Measurements from ENCODE around the gene CCDC40. TPM values are rescaled to one million over a fixed set of nuclear protein-coding genes. Genes with fewer than 3 reads are reported as not detected.
A peak's percentile ranks its signal among the peaks of the same experiment; 100 is the strongest.
"Not testable (repeated sequence)": the region's sequence is repeated elsewhere in the genome, so short reads cannot be mapped to it uniquely, and the experiment has no call there.

The CCDC40 gene
- total RNA-seq, 1 donor from 2014 or later: not detected

DNA sequence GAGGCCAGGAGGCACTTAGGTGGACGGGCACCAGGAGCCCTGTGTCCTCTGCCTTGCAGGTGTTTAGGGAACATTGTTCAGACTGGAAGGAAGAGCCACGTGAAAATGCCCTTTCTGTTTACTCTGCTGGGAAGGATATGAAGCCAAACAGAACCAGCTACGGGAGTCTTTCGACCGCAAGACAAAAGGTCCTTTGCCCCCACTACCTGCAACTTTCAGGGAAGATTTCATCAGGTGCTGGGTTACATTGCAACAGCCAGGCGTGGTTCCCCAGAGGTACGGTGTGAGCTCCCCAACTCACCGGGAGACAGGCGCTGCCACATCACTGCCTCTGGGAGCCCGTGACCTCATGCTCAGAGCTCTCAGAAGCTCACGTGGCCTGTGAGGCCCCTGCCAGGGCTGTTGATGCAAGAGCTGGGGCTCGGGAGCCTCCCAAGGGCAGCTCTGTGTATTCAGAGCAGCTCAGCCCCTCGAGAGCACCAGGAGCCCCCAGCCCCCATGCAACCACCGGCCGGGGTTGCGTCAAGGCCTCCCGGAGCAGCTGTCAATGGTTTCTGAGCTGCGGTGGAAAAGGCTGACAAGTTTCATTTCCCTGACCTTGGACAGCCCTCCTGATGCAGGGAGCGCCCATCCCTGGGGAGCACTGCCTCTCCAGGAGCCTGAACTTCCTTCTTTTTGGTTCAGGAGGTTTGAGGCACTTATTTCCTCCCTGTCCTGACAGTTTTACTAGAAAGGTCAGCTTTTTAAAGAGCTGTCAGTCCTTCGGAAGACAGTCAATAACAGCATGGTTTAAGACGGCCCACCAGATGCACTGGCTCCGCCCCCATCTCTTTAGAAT is 42.8 kb upstream of the CCDC40 start:
- Mint-ChIP-seq H3K4me1 (ENCODE audit: low read depth) (peaks cover 41% of the 10 kb centered on the region), H3K4me3 (ENCODE audit: low read depth) (peak overlapping the region; percentile 63), H3K27ac (peak overlapping the region; percentile 52), H3K27me3 (ENCODE audit: low read depth) (peaks cover 5% of the 10 kb centered on the region), H3K9me3 (no peaks in the 10 kb centered on the region), H3K36me3 (ENCODE audit: low read depth) (no peaks in the 10 kb centered on the region)
- DNase-seq (ENCODE audit: low spot score): peak; percentile 26
- intact Hi-C loops (cut with micrococcal nuclease): loop anchor here (5.0 to 10.0 kb wide), 3 partner anchors 151 to 249 kb away; partner anchors contain the start of gene CBX8

DNA sequence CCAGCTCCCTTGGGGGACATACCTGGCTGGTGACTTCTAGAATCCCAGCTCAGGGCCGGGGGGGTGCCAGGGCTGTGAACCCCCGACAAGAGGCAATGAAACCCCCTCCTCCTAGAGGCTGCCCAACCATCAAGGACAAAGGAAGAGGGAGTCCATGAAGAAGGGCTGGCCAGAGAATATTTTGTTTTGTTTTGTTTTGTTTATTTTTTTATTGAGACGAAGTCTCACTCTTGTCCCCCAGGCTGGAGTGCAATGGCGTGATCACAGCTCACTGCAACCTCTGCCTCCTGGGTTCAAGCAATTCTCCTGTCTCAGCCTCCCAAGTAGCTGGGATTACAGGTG is 42.2 kb upstream of the CCDC40 start:
- not testable (repeated sequence) for H3K27me3 Mint-ChIP-seq (ENCODE audit: low read depth); DNase-seq (ENCODE audit: low spot score); H3K4me3 Mint-ChIP-seq (ENCODE audit: low read depth); H3K9me3 Mint-ChIP-seq; H3K27ac Mint-ChIP-seq; H3K36me3 Mint-ChIP-seq (ENCODE audit: low read depth)
- H3K4me1 Mint-ChIP-seq (ENCODE audit: low read depth): peaks cover 42% of the 10 kb centered on the region
- intact Hi-C loops (cut with micrococcal nuclease): loop anchor here (5.0 to 10.0 kb wide), 3 partner anchors 152 to 249 kb away; partner anchors contain the start of gene CBX8

DNA sequence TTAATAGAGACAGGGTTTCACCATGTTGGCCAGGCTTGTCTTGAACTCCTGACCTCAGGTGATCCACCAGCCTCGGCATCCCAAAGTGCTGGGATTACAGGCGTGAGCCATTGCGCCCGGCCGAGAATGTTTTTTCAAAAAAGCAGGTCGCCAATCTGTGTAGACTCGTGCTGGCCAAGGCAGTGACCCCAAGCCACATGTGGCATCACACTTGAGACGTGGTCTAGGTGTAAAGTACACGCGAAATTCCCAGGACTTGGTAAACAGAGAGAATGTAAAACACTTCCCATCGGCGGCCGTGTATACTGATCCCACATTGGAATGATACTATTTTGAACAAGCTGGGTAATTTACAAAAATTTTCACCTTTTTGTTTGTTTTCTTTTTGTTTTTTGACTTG is 41.8 kb upstream of the CCDC40 start:
- H3K4me3 Mint-ChIP-seq (ENCODE audit: low read depth): no peak overlapping the region
- no peaks in the 10 kb centered on the region for H3K9me3 Mint-ChIP-seq
- no peak for DNase-seq (ENCODE audit: low spot score)
- H3K27ac Mint-ChIP-seq: no peak overlapping the region
- H3K4me1 Mint-ChIP-seq (ENCODE audit: low read depth): peaks cover 42% of the 10 kb centered on the region
- intact Hi-C loops (cut with micrococcal nuclease): loop anchor here (5.0 to 10.0 kb wide), 3 partner anchors 152 to 250 kb away; partner anchors contain the start of gene CBX8
- H3K36me3 Mint-ChIP-seq (ENCODE audit: low read depth): no peaks in the 10 kb centered on the region
- H3K27me3 Mint-ChIP-seq (ENCODE audit: low read depth): peaks cover 5% of the 10 kb centered on the region

DNA sequence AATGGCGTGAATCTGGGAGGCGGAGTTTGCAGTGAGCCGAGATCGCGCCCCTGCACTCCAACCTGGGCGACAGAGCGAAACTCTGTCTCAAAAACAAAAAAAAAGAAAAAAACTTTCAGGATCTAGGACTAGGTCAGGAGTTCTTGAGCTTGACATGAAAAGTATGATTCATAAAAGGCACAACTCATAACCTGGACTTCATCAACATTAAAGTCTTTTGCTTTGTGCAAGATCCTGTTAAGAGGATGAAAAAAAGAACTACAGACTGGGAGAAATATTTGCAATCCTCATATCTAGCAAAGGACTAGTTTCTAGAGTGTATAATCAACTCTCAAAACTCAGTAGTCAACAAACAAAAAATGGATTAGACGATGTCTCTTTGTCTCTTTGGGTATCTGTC is 40.7 kb upstream of the CCDC40 start:
- intact Hi-C loops (cut with micrococcal nuclease): loop anchor here (10.0 kb wide), 1 partner anchor 251 kb away; no protein-coding TSS in a partner anchor
- H3K27ac Mint-ChIP-seq: no peak overlapping the region
- H3K4me1 Mint-ChIP-seq (ENCODE audit: low read depth): peaks cover 42% of the 10 kb centered on the region
- no peak overlapping the region for H3K4me3 Mint-ChIP-seq (ENCODE audit: low read depth)
- H3K9me3 Mint-ChIP-seq: no peaks in the 10 kb centered on the region
- no peak for DNase-seq (ENCODE audit: low spot score)
- peaks cover 2% of the 10 kb centered on the region for H3K27me3 Mint-ChIP-seq (ENCODE audit: low read depth)
- H3K36me3 Mint-ChIP-seq (ENCODE audit: low read depth): no peaks in the 10 kb centered on the region

DNA sequence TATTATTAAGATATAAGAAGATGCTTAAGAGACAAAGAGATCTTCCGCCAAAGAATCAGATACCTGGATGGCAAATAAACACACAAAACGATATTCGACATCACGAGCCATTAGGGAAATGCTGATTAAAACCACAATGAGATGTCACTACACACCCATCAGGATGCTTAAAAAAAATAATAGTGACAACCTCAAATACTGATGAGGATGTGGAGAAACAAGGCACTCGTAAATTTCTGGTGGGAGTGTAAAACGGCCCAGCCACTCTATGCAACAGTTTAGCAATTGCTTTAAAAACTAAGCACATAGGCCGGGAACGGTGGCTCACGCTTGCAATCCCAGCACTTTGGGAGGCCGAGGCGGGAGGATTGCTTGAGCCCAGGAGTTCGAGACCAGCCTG is 40.2 kb upstream of the CCDC40 start:
- Mint-ChIP-seq H3K4me3 (ENCODE audit: low read depth) (no peak overlapping the region), H3K27ac (peak overlapping the region; percentile 94), H3K4me1 (ENCODE audit: low read depth) (peaks cover 42% of the 10 kb centered on the region), H3K27me3 (ENCODE audit: low read depth) (no peaks in the 10 kb centered on the region), H3K9me3 (no peaks in the 10 kb centered on the region), H3K36me3 (ENCODE audit: low read depth) (no peaks in the 10 kb centered on the region)
- no peak for DNase-seq (ENCODE audit: low spot score)
- intact Hi-C loops (cut with micrococcal nuclease): loop anchor here (10.0 kb wide), 1 partner anchor 251 kb away; no protein-coding TSS in a partner anchor

DNA sequence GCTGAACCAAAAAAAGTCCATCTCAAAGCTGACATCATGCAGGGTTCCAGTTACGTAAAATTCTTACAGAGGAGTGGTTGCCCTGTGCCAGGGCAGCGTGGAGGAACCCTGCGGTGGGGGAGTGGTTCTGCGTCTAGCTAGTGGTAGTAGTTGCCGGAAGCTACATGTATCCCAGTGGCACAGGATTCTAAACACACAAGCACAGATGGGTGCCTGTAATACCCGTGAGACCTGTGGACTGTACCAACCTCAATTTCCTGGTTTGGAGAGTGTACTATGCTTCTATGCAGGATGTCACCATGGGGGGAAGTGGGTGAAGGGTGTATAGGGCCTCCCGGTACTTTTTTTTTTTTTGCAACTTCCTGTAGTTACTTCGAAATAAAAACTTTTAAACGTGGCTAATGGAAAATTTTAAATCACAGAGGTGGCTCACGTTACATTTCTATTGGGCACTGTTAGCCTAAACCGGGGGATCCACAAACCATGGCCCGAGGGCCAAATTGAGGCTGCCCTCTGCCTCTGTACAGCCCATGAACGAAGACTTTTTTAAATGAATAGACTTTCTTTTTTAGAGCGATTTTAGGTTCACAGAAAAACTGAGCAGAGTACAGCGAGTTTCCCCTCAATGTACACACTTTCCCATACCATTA is 39.3 kb upstream of the CCDC40 start:
- intact Hi-C loops (cut with micrococcal nuclease): loop anchor here (10.0 kb wide), 1 partner anchor 252 kb away; no protein-coding TSS in a partner anchor
- Mint-ChIP-seq H3K36me3 (ENCODE audit: low read depth) (no peaks in the 10 kb centered on the region), H3K4me3 (ENCODE audit: low read depth) (peak overlapping the region; percentile 64), H3K9me3 (no peaks in the 10 kb centered on the region), H3K27me3 (ENCODE audit: low read depth) (no peaks in the 10 kb centered on the region), H3K4me1 (ENCODE audit: low read depth) (peaks cover 41% of the 10 kb centered on the region), H3K27ac (peak overlapping the region; percentile 94)
- peak; percentile 75 for DNase-seq (ENCODE audit: low spot score)

DNA sequence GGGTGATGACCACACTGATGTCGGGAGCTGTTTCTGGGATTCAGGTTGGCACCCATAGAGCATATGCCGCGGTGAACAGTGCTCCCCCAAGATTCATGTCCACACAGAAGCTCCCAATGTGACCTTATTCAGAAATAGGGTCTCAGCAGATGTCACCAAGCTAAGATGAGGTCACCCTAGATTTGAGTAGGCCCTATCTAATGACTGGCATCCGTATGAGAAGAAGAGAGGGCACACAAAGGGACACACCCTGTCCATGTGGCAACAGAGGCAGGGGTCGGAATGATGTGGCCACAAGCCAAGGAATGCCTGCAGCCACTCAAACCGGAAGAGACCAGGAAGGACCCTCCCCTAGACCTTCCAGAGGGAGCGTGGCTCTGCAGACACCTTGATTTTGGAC is 36.3 kb upstream of the CCDC40 start:
- Mint-ChIP-seq H3K4me1 (ENCODE audit: low read depth) (peaks cover 25% of the 10 kb centered on the region), H3K27ac (no peak overlapping the region), H3K4me3 (ENCODE audit: low read depth) (no peak overlapping the region), H3K27me3 (ENCODE audit: low read depth) (no peaks in the 10 kb centered on the region), H3K9me3 (no peaks in the 10 kb centered on the region), H3K36me3 (ENCODE audit: low read depth) (no peaks in the 10 kb centered on the region)
- DNase-seq (ENCODE audit: low spot score): no peak
- intact Hi-C loops (cut with micrococcal nuclease): no loop called here

DNA sequence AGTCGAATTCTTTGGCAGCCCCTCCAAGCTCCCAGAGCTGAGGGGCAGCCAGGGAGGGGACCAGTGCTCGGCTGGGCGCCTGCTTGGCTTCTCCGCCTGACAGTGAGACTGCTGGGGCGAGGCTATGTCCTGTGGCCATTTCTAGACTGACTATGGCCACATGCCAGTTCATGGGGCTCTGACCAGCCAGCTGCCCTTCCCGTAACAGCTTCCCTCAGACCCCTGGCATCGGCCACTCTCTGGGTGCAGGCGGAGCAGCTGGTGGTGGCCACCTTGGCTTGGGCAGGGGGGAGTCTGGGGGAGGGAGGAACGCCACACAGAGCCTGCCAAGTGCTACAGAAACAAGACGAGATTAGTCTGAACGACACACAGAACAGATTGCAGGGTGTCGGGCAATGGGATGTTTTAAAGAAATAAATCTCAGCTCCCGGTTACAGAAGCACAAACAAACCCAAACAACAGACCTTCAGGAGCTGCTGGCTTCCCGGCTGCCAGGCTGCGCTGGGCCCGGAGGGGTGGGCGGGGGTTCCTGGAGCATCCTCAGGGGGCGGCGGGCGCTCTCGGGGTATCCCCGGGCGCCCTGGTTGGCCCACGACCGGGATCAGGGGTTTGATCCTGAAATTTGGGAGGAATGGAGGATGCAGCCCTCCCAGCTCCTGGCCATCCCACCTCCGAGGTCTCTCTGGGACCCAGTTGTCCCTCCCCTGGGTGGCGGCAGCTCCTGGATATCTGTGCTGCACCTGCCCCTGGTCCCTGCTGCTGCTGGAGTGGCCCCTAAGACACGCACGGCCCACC is 35.3 kb upstream of the CCDC40 start:
- Mint-ChIP-seq H3K27ac (no peak overlapping the region), H3K36me3 (ENCODE audit: low read depth) (no peaks in the 10 kb centered on the region), H3K27me3 (ENCODE audit: low read depth) (no peaks in the 10 kb centered on the region), H3K4me1 (ENCODE audit: low read depth) (peaks cover 20% of the 10 kb centered on the region), H3K9me3 (no peaks in the 10 kb centered on the region), H3K4me3 (ENCODE audit: low read depth) (no peak overlapping the region)
- no peak for DNase-seq (ENCODE audit: low spot score)
- intact Hi-C loops (cut with micrococcal nuclease): no loop called here

DNA sequence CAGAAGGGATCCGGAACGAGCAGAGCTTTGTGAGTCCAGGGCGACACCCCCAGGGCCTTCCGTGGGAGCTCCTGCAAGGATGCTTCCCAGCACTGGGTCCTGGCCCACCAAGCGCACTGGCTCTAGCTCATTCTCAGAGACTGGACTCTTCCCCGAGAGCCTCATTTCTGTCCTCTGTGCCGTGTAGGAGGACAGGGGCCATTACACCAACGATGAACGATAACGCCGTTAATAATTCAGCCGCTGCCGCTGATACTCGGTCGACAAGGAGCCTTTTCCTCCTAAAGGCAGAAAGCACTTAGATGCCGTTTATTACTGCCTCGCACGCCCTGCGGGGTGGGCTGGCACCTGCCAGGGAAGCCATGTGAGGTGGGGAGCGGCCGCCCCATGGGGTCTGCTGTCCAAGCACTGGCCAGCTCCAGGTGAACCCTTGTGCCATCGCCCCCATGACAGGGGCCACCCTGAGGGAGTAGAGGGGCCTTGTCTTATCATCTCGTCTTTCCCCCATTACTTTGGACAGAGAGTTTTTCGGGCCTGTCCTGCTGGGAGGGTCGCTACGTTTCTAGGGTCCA is 34.3 kb upstream of the CCDC40 start:
- no peaks in the 10 kb centered on the region for H3K36me3 Mint-ChIP-seq (ENCODE audit: low read depth)
- DNase-seq (ENCODE audit: low spot score): no peak
- H3K4me3 Mint-ChIP-seq (ENCODE audit: low read depth): no peak overlapping the region
- H3K27me3 Mint-ChIP-seq (ENCODE audit: low read depth): no peaks in the 10 kb centered on the region
- intact Hi-C loops (cut with micrococcal nuclease): no loop called here
- no peak overlapping the region for H3K27ac Mint-ChIP-seq
- no peaks in the 10 kb centered on the region for H3K9me3 Mint-ChIP-seq
- H3K4me1 Mint-ChIP-seq (ENCODE audit: low read depth): peaks cover 11% of the 10 kb centered on the region

DNA sequence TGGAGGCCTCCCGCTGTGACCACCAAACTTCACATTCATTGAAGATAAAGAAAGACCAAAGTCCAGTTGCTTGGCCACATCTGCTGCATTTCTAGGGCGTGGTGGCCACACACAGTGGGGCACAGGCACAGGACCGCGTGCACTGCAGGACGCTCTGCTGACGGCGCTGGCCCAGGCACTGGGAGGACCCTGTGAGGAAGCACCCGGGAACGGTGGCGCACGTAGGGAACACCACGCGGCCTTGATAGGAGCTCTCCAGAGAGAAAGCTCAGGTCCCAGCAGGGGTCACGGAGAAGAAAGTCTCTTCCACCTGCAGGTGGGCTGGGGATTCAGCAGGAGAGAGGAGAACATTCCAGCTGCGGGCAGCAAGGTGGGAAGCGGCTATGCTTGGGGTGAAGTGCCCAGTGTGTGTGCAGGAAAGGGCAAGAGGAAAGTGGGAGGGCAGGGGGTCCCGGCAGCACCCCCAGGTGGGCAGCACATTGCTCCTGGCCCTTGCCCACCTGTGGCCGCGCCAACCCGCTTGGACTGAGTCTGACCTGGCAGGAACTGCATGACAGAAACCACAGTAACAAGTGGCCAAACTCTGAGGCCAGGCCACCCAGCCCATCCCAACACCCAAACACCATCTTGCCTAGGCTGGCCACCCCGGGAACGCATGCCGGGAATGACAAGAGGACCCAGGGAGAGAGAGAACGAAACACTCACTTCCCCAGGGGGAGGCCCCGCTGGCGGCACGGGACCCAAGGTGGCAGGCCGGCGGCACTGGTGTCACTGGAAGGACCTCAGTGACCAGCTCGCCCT is 33.6 kb upstream of the CCDC40 start:
- no peaks in the 10 kb centered on the region for H3K36me3 Mint-ChIP-seq (ENCODE audit: low read depth)
- H3K9me3 Mint-ChIP-seq: no peaks in the 10 kb centered on the region
- H3K4me1 Mint-ChIP-seq (ENCODE audit: low read depth): peaks cover 4% of the 10 kb centered on the region
- H3K27ac Mint-ChIP-seq: no peak overlapping the region
- H3K4me3 Mint-ChIP-seq (ENCODE audit: low read depth): no peak overlapping the region
- intact Hi-C loops (cut with micrococcal nuclease): no loop called here
- DNase-seq (ENCODE audit: low spot score): no peak
- no peaks in the 10 kb centered on the region for H3K27me3 Mint-ChIP-seq (ENCODE audit: low read depth)

DNA sequence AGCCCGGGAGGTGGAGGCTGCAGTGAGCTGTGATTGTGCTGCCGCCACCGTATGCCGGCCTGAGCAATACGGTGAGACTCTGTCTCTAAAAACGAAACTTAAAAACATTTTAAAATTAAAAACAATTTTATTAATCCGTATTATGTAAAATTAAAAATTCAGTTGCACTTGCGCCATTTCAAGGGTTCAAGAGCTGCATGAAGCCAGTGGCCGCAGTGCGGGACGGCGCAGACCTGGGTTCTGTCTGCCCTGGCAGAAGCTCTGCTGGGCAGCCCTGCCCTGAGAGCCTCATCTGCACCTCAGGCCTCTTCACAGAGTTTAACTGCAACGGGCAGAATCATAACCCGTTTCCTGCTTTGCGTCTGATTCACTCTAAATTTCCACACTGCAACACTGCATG is 32.5 kb upstream of the CCDC40 start:
- Mint-ChIP-seq H3K27ac (no peak overlapping the region), H3K36me3 (ENCODE audit: low read depth) (no peaks in the 10 kb centered on the region), H3K4me1 (ENCODE audit: low read depth) (no peaks in the 10 kb centered on the region), H3K9me3 (no peaks in the 10 kb centered on the region), H3K27me3 (ENCODE audit: low read depth) (no peaks in the 10 kb centered on the region), H3K4me3 (ENCODE audit: low read depth) (no peak overlapping the region)
- no peak for DNase-seq (ENCODE audit: low spot score)
- intact Hi-C loops (cut with micrococcal nuclease): no loop called here

Data from activated T-helper 2 cell treated with anti-CD3 and anti-CD28 coated beads, Interferon-gamma antibody, Interleukin-2, Interleukin-4, amounts not matched to agents 10 μg/mL and 5 μg/mL and 100 μg/mL, durations not matched to agents 14 hours and 24 hours and 36 hours (primary cell).